ENCODE data around the gene IGFBP7.
"Not testable (repeated sequence)": the region's sequence is repeated elsewhere in the genome, so short reads cannot be mapped to it uniquely, and the experiment has no call there.

IGFBP7 gene

GRCh38 chr4:57070461-57070860 lies 39.7 kb downstream of the IGFBP7 start:
- DNase-seq (ENCODE audit: low read depth in 2 of 2), result no peak

DNA sequence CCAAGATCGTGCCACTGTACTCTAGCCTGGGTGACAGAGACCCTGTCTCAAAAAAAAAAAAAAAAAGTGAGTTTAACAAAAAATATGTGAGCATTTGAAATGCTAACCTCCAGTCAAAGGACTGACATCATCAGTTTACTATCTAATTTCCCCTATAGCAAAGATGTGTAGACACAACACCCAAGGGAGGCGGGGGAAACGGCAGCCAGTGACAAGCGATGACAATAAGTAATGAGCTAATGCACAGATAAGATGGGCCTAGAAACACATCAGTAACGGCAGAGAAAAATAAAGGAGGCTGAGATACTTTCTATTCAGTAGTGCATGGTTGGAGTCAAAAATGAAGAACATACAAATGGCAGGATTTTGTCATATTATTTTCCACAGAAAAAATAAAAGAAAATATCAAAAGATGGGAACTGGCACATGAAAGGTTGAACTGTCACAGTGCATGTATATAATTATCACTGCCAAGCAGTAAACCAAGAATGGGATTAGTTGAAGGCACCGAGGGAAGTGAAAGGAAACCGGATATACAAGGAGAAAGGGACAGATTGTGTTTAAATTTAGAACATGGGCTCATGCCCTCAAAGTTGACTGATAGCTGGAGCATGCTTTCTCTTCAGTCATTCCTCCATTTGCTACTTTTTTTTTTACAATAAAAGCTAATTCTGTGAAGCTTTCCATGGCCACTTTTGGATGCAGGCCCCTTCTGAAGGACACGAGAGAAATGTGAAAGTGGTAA lies 41.8 kb downstream of the IGFBP7 start:
- no peak for DNase-seq (ENCODE audit: low read depth in 2 of 2)

DNA sequence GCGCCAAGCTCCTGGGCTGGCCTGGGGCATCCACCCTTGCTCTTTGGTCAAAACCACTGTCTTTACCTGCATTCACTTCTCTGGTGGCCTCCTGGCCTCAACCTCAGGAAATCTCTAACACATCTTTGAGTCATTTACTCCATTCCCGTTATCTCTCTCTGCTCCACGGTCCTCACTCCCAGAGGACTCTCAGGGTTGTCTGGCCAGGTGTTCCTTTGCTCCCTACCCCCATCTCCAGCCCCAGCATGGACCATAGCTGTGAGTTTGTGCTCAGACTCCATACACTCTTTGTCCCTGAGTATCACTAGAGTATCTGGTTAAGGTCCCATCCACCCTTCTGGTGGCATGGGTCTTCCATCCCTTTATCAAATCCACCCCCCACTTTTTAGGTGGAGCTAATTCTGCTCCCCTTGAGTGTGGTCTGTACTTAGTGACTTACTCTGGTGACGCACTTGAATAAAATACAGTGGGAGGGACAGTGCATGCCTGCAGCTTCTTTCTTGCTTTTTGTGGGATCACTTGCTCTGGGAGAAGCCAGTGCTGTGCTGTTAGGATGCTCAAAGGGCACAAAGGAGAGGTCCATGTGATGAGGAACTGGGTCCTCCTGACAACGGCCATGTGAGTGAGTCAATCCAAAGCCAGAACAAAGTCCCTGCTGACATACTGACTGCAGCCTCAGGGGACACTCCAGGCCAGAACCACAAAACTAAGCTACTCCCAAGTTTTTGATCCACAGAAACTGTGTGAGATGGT lies 44.3 kb downstream of the IGFBP7 start:
- DNase-seq (ENCODE audit: low read depth in 2 of 2), result no peak

- no peak for DNase-seq (ENCODE audit: low read depth in 2 of 2)
Observed at GRCh38 chr4:57064811-57065711, 45.1 kb downstream of the IGFBP7 start.

DNA sequence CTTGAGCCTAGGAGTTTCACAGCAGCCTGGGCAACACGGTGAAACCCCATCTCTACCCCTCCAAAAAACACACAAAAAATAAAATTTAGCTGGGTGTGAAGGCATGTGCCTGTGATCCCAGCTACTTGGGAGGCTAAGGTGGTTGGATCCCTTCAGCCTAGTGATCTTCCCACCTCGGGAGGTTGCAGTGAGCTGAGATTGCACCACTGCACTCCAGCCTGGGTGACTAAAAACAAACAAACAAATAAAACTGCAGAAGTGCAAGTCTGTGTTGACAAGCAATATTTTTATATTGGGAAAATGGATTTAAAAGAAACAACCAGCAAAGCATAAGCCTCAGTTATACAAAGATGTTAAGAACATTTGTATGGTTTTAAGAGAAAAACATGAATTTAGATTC lies 46.1 kb downstream of the IGFBP7 start:
- no peak for DNase-seq (ENCODE audit: low read depth in 2 of 2)

- no peak for DNase-seq (ENCODE audit: low read depth in 2 of 2)
Observed at GRCh38 chr4:57063518-57063917, 46.7 kb downstream of the IGFBP7 start.

GRCh38 chr4:57061395-57061794 lies 48.8 kb downstream of the IGFBP7 start:
- no peak for DNase-seq (ENCODE audit: low read depth in 2 of 2)

DNA sequence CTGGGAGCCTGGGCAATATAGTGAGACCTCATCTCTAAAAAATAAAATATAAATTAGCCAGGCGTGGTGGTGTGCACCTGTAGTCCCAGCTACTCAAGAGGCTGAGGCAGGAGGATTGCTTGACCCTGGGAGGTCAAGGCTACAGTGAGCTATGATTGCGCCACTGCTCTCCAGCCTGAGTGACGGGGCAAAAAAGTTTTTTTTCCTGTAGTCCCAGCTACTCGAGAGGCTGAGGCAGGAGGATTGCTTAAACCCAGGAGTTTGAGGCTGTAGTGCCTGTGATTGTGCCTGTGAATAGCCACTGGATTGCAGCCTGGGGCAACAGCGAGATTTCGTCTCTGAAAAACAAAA lies 49.5 kb downstream of the IGFBP7 start:
- DNase-seq (ENCODE audit: low read depth in 2 of 2), result not testable (repeated sequence)

DNA sequence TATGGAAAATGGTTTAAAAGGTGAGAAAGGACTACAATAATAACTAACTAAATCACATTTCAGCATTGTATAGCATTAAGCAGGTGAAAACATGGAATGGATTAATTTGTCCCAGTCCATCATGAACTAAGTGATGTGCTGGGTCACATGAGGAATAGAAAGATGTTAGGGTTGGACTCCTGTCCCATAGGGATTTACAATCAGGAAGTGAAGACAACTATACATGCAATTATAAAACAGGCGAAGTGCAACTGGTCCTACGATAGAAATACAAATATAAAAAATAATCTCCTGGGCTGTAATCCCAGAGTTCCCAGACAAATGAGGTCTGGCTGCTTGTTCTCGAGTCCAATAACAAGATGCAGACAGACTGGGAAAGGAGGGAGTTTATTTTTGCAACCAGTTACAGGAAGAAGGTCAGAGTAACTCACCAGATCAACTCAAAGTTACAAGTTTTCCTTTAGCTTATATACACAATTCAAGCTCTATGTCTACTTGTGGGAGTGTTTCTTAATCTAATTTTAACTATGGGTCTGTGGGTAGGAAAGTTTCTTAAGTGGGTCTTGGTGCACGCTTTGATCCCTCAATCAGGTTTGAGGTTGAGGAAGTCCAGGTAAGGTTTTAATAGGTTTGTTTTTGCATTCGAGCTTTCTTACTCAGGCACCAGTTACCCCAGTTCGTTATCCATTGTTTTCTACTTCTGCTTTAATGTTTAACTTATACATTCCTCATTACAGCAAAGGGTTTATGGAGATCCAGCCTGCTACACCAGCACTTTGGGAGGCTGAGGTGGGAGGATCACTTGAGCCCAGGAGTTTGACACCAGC lies 50.1 kb downstream of the IGFBP7 start:
- DNase-seq (ENCODE audit: low read depth in 2 of 2), result no peak

DNA sequence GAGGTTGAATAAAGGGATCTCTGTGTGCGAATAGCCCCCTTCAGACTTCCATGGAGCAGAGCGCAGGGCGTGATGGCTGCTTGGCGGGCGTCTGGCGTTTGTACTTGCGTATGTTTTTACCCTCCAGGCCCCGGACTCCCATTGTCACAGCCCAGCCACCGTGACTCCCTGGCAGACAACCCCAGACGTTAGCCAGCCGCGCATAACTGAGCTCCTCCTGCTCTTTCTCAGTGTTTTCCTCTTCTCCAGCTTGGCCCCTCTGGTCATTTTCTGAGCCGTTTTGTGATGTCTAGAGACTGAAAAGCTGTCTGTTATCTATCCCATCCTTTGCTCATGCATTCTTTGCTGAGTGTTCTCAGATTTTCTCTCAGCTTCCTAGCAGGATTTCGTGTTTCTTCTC lies 54.3 kb downstream of the IGFBP7 start:
- DNase-seq (ENCODE audit: low read depth in 2 of 2), result no peak

DNA sequence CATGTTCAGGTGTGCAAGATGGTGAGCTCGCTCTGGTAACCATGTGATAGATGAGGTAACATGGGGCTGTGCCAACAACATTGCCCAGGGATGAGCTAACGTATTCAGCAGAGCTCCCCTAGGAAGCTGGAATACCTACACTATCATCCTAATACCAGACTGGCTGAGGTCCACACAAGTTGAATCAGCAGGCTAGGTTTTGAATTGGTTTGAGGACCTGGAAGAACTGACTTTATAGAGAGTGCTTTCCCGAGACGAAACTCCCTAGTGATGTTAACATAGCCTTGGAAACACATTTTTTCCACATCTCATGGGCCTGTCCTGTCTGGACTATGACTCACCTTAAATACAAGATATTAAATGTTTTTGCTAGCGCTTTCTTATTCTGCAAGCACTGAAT lies 56.7 kb downstream of the IGFBP7 start:
- no peak for DNase-seq (ENCODE audit: low read depth in 2 of 2)

GRCh38 chr4:57051524-57051923 lies 58.7 kb downstream of the IGFBP7 start:
- DNase-seq (ENCODE audit: low read depth in 2 of 2), result no peak

DNA sequence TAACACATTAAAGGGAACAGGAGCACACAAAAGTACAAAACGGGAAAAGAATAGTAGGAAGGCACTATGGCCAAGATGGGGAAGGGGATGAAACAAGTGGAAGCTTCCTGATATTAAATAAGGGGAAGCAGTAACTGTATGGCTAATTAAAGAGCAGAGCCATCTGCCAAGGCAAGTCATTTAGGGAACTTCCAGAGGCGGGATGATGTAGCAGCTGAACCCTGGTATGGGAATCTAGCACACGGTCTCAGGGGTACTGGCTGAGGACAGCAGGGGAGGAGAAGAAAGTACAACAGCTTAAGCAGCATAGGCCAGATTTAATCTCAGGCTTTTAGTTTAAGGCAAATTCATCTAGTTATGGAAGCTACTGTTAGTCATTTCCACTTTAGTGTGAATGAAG lies 59.1 kb downstream of the IGFBP7 start:
- no peak for DNase-seq (ENCODE audit: low read depth in 2 of 2)

- DNase-seq (ENCODE audit: low read depth in 2 of 2), result no peak
Observed at GRCh38 chr4:57048590-57049304, 61.4 kb downstream of the IGFBP7 start.

- not testable (repeated sequence) for DNase-seq (ENCODE audit: low read depth in 2 of 2)
Observed at GRCh38 chr4:57047046-57047445, 63.1 kb downstream of the IGFBP7 start.

GRCh38 chr4:57044996-57045395 lies 65.2 kb downstream of the IGFBP7 start:
- DNase-seq (ENCODE audit: low read depth in 2 of 2), result no peak

- no peak for DNase-seq (ENCODE audit: low read depth in 2 of 2)
Observed at GRCh38 chr4:57044279-57044678, 65.9 kb downstream of the IGFBP7 start.

- no peak for DNase-seq (ENCODE audit: low read depth in 2 of 2)
Observed at GRCh38 chr4:57043347-57044251, 66.6 kb downstream of the IGFBP7 start.

DNA sequence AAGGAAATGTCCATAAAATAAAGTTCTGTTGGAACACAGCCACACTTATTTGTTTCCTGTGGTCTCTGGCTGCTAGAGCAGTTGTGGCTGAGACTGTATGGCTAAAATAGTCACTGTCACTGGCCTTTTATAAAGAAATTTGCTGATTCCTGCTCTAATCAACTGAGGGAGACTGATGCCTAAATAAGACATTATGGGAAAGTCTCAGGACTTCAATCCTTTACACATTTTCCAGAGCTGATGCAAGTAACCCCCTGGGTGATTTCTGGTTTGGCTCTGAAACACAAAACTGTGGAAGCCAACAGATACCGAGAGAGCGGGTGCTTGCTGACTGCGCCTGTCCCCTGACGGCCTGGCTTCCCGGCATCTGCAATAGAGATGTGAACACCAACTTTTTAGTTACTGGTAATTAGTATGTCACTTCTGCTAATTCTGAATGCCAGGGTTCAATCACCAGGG lies 67.4 kb downstream of the IGFBP7 start:
- DNase-seq (ENCODE audit: low read depth in 2 of 2), result no peak

GRCh38 chr4:57041020-57041419 lies 69.2 kb downstream of the IGFBP7 start:
- no peak for DNase-seq (ENCODE audit: low read depth in 2 of 2)
